Fibroblast of peridontal ligament (primary cell): ENCODE results near the gene NFATC1.

Source experiments
- DNase-seq: peaks from one replicate; pipeline ENCODE4 v3.0.0-alpha.2; 2010; ENCODE audit errors: extremely low read depth

NFATC1 gene

DNA sequence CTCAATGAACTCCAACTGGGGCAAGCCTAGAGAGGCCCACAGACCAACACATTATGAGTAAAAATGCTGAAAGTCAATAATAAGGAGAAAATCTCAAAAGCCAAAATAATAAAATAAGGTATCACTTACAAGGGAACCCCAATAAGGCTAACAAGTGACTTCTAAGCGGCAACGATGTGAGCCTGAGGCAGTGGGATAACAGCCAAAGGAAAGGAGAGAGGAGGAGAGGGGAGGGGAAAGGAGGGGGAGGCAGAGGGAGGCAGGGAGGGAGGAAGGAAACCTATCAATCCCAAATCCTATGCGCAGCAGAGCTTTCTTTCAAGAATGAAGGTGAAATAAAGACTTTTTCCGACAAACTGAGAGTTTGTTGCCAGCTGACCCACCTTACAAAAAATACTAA lies 6.0 kb upstream of the NFATC1 start:
- no peak for DNase-seq

DNA sequence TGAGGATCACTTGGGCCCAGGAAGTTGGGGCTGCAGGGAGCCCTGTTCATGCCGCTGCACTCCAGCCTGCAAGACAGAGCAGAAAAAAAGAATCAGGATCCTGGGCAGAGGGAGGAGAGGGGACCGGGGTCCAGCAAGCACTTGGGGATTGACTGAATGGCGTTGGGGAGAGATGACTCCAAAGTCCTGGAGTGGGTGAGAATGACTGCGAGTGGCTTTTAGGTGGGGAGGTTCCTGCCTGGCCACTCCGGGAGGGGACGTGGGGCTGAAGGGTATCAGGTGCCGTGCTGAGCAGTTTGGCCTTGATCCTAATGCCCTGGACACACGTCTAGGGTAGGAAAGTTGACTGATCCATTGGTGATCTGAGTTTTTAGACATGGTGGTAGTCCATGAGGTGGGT lies 3.5 kb upstream of the NFATC1 start:
- no peak for DNase-seq

DNA sequence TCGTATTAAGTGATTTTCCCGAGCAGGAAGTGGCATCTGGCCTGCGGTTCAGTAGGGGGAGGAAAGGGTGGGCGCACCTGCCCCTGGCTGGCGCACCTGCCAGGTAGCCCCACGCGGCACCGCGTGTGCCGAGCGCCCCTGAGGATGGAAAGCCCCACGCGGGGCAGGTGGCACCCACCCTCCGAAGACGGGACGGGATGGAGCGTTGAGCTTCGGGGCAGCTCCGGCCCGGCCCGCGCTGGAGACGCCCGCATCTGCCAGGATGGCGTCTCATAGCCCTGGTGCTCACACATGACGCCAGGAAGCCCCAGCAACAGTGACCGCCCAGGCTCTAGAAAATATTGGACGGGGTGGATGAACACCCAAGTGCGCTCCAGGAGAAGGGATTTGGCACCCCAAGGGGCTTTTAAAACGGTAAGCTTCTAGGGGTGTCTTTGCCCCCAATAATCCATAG lies 2.5 kb upstream of the NFATC1 start:
- no peak for DNase-seq

DNA sequence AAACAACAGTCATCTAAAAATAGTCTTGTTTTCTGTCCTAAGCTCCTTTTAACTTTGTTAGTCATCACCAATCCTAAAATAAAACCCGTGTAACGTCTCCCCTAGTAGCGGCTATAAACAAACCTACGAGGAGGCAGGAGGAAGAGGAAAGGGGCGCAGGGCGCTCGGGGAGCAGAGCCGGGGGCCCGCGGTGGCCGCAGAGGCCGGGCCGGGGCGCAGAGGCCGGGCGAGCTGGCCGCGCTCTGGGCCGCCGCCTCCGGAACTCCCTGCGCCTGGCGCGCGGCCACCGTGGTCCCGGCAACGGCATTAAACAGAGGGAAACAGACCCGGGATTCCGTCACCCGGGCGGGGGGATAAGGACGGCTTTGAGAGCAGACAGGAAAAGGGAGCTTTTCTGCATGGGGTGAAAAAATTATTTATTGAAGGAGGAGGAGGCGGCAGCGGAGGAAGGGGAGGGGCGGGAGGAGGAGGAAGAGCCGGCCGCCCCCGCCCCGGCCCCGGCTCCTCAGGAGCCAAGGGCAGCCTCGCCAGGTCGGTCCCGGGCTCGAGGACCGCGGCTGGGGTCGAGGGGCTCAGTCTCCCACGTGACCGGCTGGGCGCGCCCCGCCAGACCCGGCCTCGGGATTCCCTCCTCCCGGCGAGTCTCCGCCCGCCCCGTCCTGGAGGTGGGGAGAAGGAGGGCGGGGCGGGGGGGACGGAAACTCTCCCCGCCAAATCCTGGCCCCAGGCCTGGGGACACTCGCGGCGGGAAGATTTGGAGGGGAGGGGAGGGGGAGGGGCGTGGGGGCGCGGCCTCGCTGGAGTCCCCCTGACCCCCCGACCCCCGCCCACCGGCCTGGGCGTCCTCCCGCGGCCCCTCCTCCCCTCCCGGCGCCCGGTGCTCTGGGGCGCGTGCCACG lies 1.8 kb upstream of the NFATC1 start:
- peak; percentile 74 for DNase-seq

DNA sequence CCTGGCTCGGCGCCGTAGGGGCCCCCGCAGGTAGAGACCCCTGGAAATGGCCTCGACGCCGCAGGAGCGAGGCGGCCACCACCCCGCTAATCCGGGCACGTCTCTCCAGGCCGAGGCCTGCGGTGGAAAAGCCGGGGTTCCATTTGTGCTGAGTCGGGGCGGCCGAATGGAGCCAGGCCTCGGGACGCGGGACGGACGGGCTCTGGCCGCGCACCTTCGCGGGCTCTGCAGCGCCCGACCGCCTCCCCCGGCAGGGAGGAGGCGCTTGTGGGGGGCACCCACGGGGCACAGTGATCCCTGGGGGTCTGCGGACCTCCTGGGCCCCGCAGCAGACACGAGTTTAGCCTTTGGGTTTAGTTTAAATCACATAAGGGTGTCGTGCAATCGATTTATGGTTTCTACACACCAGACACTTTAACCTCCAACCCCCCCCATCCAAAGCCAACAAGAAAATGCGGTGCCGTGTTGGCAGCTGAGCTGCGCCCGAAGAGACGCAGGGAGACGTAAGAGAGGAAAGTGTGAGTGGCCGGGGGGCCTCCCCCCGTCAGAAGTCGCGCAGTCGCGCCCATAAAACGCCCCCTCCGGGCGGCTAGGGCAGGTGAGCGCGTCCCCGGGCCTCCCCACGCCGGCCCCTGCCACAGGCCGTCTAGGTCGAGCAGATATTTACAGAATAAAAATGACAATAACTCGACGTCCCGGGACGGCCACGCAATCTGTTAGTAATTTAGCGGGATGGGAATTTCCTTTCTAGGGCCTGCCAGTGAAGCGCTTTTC lies 1.0 kb upstream of the NFATC1 start:
- peak; percentile 69 for DNase-seq

DNA sequence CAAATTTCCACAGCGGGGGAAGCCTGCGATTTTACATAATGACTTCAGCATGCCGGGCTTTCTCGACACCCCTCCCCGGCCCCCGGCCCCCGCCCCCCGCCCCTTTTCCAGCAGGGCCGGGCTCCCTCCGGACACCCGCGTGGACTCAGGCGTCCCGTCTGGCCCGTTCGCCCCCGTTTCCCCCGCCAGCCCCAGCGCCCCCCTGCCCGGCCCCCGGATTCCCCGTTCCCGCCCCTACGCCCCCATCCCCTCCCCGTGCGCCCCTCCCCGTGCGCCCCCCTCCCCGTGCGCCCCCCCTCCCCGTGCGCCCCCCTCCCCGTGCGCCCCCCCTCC lies 456 bp upstream of the NFATC1 start:
- no peak for DNase-seq

DNA sequence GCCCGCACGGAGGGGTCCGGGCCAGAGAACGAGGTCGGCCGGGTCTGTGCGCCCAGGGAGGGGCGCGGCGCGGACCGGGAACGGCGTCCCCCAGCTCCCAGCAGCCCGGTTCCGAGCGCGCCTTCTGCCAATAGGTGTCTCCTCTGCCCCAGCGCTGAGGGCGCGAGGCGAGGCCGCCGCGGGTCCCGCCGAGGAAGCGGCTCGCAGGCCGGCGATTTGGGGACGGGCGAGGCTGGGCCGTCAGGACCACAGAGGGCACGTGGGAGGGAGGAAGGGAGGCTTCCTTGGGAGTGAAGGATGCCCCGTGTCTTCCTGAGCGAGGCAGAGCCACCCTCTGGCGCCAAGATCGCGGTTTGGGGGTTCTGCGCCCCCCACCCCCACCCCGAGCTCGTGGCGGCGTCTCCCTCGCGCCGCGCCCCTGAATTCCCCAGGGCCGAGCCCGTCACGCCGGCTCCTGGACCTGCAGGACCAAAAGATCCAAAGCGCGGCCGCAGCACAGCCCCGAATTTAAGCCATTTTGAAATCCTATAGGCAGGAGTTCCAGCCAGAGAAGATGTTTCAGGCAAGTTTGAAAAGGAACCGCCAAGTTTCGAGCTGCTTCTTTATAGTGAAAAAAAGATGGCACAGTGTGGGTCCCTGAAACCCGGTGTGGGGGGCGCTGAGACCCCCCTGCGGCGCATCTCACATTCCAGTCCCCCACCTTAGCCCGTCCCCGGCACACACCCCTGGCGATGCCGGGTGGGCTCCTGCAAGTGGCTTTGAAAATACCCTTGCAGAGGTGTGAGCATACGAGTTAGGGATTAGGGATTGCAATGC lies 909 bp downstream of the NFATC1 start:
- DNase-seq = peak; percentile 16

DNA sequence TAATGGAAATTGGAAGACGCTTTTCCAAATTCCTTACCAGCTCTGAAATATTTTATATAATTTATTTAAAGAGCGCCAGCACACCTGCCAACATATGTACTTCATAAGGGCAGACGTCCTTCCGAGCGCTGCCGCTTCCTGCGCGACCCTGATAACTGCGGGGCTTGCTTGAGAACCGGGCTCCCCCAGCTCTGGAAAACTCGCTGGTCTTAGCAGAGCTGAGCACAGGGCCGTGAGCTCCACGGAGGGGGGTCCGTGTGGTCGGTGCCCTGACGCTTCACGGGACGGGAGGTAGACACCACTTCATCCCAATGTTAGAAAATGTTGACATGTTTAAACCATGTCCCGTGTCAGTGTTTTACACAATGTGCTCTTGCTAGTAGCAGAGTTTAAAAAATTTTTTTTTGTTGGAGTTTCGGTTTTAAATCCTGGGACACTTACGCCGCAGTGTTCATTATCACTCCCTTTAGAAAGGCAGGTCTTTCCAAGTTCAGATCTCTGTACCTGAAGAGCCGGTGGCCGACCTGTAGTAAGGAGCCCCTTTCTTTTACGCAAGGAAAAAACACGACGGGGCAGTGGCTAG lies 1.6 kb downstream of the NFATC1 start:
- no peak for DNase-seq

DNA sequence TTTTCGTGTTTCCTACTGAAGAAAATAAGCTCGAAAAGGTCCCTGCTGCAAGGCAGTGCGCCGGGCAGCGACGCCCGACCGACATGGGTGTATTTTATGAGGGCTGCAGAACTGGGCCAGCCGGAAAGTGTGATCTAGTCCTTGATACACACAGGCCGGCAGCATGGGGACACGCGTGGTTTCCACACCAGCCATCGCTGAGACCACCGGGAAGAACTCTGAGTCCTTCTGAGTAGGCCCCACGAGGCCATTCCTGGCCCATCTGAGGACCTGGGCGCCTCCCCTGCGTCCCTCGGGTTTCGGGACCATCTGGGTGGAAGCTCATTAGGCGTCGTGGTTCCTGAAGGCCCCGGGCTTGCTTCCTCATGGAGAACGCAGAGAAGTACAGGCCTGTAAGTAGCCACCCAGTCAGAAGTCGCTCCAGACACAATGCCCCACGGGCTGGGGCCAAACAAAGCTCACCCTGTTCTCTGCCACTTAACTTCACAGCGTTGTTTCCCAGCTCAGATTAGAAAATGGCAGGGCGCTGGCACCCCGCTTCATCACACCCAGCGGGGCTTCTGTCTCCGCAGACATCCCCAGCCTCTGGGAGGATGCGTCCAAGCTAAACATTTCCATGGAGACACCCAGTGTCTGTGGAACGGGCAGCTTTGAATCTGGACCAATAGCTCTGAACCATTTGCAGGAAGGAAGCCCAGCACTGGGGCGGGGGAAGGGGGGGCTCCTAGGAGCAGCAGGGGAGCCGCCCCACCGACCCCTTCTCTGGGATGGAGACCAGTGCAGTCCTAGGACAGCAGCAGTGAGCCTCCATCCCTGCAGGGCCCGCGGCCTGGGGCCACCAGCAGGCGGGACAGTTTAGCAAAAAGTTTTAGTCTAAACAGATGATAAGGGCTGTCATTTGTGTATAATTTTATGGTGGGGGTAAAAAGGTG lies 2.4 kb downstream of the NFATC1 start:
- DNase-seq = no peak

DNA sequence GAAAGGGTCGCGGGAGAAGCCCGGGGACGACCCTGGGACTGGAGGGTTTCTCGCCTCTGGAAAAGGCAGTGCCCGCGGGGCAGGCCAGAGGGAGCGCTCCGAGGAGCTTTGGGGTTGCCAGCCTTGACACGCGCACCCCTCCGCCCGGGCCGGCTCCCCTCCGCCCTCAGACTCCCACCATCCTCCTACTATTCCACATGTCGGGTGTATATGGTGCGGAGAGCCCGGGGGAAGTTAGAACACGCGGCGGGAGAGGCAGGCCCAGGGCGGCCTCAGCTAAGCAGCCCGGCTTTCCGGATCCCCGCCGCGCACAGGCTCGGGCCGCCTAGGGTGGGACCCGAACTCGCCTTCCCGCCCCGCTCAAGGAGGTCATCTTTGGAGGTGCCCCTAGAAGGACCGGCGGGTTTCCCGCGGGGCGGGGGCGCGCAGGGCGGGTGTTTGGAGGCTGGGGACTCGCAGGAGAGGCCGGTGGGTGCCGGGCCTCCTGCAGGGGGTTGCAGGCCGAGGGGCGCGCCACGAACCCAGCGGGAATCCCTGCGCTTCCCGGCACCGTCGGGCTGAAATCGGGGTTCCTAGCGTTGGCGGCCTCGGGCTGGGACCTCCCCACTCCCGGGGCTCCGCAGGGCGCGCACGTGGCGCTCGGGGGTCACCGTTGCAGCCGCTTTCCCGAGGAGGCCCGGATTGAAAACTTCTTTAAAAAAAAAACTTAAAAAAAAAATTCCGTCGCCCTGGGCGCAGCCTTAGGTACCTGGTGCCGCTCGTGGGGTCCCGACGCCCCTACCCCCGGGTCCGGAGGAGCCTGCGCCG lies 3.7 kb downstream of the NFATC1 start:
- DNase-seq = no peak

DNA sequence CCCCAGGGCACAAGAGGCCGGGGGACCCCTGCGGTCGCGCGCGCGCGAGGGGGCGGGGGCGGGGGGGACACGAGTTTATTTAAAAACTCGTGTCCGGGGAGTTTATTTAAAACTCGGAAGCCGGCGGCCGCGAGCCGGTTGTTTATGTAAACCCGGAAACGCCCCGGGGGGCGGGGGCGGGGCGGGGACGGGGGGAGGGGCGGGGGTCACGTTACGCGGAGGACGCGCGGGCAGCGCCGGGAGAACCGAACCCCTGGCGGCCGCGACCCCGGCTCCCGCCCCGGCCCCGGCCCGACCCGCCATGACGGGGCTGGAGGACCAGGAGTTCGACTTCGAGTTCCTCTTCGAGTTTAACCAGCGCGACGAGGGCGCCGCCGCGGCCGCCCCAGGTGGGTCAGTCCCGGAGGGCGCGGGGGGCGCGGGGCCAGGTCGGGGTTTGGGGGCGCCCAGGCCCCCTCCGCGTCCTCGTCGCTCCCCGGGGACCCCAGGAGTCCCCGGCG lies 4.4 kb downstream of the NFATC1 start:
- no peak for DNase-seq

DNA sequence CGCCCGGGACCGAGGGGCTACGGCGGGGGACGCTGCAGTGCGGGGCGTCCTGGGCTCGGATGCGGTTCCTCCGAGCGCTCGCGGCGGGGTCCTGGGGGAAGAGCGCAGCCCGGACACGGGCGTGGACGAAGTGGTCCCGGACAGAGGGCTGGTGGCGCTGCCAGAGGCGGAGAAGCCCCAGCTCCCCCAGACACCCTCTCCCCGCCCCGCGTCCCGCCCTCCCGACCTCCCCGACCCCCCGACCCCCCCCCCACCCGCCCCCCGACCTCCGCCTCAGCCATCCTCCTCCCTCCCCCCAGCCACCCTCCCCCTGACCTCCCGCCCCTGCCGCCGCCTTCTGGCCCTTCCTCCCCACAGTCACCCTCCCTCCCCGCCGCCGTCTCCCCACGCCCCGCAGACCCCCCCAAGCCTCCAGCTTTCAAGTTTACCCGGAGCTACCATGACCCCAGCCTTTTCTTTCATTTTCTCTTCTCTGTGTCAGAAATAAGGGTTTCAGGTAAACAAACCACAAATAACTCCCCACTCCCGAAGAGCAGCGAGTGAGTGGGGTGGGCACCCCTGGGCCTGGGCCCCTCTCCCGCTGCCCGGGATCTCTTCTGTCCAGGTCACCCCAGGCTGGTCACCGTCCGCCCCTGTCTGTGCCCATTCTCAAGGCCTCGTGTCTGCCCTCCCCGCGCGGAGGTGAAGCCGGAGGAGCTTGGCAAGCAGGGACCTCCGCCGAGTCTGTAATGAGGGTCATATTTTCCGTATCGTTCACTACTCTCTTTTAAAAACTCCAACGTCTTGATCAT lies 5.1 kb downstream of the NFATC1 start:
- DNase-seq = no peak

DNA sequence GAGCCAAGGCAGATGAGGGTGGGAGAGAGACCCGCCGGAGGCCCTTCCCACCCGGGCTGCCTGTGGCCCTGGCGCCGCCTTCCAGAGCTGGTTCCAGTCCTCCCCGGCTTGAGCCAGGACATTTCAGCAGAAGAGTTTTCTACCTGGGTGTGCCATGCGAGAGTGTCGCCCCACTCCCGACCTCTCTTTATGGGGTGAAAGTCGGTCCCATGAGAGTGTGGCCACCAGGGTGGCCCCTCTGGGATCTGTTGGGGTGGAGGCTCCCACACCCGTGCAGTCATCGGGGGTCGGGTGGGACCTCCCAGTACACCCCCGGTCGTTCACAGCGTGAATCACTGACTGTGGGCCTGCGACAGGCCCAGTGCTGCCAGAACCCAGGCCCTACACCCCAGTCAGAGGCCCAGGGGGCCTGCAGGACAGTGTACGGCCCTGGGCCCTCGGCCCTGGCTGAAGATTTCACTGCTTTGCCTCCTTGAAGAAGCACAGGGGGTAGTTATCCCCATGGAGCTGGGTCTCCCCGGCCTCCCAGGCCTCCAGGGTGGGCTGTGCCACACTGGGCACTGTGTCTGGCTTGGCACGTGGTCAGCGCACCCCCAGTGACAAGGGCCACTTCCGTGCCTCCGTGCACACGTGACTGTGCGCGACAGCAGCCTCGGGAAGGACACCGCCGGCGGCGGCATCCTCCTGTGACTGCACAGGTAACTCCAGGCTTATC lies 5.9 kb downstream of the NFATC1 start:
- DNase-seq = no peak

DNA sequence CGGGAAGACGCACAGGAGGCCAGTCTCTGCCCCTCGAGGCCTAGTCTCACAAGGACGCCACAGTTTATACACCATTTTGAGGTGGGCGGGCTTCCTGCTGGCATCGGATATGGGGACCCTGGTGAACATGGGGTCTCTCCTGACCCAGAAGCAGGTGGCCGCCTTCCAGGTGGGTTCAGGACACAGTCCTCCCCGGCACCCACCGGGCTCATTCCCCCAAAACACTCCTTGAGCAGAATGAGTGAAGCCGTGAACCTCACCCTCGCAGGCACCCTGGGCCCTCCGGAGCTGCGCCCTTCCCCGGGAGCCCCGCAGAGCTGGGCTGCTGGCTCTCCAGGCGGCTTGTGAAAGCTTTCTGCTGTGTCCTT lies 6.5 kb downstream of the NFATC1 start:
- no peak for DNase-seq

DNA sequence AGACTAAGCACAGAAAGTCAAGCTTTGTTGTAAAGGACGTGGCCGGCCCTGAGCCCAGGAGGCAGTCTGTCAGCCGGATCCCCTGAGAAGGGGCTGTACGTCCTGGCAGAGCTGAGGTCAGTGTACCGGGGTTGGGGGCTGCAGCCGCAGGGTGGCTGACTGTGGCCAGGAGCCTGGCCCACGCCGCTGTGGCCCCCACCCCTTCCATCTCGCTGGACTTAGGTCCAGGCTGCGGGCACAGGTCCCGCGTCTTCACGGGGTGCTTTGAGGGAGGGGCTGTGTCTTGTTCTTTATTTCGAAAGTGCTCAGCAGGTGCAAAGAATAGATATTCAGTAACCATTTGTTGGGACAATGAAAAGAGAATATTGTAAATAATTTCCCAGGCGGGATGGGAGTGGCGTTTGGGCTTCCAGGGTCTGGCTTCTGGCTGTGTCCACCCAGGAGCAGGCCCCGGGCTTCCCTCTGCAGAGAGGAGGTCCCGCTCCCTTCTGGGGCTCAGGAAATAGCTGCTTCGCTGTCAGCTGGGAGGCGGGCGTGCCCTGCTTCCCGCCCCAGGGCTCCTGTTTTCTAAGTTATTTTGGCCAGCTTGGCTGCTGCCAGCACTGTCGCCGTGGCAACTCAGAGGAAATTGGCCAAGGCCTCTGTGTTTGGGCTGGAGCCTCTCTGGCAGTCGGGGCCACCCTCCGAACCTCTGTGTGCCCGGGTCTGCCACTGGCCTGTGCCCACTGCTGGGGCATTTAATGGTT lies 7.4 kb downstream of the NFATC1 start:
- DNase-seq = peak; percentile 29

DNA sequence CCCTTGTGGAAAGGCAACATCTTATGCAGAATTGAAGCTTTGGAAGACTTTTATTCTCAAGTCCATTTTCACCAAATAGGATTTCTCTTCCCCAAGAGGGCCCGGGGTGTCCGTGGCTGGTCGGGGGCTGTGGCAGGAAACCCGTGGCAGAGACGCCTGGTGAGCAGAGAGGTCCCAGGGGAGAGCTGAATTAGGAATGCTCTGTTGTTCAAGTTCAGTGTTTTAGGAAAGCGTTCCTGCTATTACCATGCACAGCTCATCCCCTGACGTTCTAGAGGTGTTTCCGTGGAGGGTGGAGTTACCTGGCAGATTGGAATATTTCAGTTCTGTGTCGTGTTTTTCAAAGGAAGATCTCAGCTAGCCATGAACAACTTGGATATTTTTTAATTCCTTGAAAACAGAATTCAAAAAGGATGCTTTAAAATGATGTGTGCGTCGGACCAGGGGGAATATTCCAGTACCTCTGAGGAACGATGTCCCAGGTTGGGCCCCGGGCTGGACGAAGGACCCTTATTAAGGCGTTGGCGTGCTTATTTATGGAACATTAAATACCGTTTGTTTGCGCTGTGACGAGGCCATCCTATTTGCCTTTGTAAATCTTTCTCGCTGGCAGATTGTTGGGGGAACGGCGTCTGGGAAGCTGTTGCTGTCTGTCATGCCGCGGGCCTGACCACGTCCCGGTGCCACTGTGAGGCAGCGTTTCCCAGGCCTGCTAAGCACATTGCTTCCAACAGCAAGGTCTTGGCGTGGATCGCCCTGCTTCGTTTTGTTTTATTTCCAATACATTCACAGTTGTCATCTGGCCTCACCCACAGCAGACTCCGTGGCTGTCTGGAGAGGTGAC lies 8.2 kb downstream of the NFATC1 start:
- no peak for DNase-seq

DNA sequence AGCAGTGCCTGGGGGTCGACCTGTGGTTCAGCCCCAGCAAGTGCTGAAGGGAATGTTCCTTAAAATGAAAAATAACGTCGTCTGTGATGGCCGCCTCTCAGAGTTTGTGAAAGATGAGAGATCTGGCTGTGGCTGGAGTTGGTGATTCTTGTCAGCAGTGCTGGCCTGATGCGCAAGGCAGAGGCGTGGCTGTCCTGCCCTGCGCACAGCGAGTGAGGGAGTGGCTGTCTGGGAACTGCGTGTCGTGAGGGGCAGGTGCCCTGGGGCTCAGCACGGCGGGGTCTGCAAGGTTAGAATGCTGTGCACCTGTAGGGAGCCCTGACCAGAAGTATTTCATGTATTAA lies 8.8 kb downstream of the NFATC1 start:
- no peak for DNase-seq
